GM12878 (cell line): ENCODE data around the gene PLA2G2E.

Experiments used
- CBX5 ChIP-seq: sonication (generic); IDR thresholded peaks from 2 replicates; pipeline ENCODE4 v1.6.1; 2016; ENCODE audit warnings: low read depth, moderate library complexity, mild to moderate bottlenecking, inconsistent platforms
- JUND ChIP-seq: IDR thresholded peaks from 2 replicates; pipeline ENCODE4 v1.6.1; 2012; ENCODE audit warnings: low read depth, mild to moderate bottlenecking, low read length, improper control_type of control experiment, moderate library complexity
- RFX5 ChIP-seq: IDR thresholded peaks from 2 replicates; pipeline ENCODE4 v1.6.1; 2011; ENCODE audit warnings: low read depth, low read length, improper control_type of control experiment

DNA sequence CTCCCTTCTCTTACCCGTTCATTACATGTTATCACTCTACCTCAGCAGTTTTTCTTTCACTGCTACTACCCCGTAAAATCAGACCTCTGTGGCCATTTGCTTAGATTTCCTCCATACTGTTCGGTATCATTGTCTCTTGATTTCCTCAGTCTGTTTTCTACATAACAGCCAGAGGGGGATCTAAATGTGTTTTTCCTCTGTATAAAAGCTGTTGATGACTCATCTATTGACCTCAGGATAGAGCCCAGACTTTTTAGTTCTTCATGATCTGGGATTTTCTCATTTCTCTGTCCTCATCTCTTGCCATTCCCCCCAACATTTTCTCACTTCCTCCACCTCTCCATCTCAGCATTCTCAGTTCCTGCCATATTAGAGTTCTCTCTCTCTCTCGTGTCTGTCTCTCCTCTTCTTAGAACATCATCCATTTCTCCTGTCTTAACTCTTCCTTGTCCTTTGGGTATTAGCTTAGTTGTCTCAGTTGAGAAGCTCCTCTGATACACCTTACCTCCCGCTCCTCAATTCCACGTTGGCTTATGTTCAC lies 30.7 kb downstream of the PLA2G2E start:
- TF ChIP-seq JUND, result no peak
- TF ChIP-seq CBX5, result no peak
- TF ChIP-seq RFX5, result no peak
